Femur (tissue), 1 donor: Measurements from ENCODE around the gene TEX10.
"Not testable (repeated sequence)": the region's sequence is repeated elsewhere in the genome, so short reads cannot be mapped to it uniquely, and the experiment has no call there.

Experiments used
- DNase-seq: peaks from one replicate; pipeline ENCODE4 v3.0.0-alpha.2; 2017

Gene TEX10

DNA sequence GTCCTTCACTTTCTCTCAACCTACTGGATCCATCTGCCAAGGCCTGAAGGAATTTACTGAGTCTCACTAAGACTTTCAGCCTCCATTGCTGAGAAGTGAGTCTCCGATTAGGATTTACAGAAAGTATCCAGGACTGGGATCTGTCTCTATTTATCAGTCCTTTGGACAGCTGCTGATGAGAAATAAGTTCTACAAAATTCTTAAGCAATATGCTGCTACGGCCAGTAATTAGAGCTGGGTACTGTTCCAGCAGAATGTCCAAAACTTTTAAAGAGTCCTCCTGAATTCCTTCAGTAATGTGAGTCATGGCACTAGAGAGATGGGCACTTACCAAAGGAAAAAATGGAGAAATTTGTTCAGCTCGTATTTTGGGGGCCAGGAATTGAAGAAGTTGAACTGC, 5.9 kb downstream of the TEX10 start:
- DNase-seq: no peak

DNA sequence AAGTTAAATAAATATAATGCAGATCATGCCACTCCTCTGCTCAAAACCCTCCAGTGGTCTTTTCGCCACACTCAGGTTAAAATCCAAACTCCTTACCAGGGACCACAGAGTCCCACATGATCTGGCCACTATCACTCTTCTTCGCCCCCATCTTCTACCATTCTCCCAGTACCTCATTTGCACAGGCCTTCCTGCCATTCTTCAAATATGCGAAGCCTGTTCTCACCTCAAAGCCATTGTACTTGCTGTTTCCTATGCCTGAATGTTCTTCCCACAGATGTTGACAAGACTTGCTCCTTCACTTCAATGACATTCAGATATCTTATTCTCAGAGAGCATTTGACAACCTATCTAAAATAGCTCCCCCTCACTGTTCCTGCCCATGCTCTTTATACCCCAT, 10.9 kb downstream of the TEX10 start:
- no peak for DNase-seq

DNA sequence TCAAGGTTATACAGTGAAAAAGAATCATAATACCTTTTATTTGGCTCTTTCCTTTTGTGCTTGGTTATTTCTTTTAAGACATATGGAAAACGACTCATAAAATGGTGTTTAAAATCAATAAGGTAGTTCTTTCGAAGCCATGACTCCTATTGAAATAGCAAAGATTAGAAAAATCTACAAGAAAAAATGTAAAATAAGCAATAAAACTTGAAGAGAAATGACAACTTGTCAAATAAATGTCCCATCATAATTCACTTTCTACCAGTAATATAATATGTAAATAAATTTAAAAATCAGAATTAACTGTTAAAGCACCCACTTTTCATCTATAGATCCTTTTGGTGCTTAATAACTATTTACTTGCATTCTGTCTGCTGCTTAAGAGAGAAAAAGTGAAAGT, 12.5 kb downstream of the TEX10 start:
- no peak for DNase-seq

GRCh38 chr9:100338736-100339135, 14.0 kb downstream of the TEX10 start:
- DNase-seq: not testable (repeated sequence)

GRCh38 chr9:100324594-100325200, 28.0 kb downstream of the TEX10 start:
- no peak for DNase-seq

- DNase-seq: peak; percentile 28
These were observed 29.7 kb downstream of the TEX10 start for GRCh38 chr9:100322954-100323536.

DNA sequence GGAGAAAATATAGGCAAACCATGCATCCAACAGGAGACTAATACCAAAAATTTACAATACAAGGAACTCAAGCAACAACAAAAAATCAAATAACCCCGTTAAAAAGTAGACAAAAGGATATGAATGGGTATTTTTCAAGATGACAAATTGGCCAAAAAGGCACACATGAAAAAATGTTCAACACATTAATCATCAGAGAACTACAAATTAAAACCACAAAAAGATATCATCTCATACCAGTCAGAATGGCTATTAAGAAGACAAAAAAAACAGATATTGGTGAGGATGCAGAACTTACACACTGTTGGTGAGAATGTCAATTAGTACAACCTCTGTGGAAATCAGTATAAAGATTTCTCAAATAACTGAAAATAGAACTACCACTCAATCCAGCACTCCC, 35.0 kb downstream of the TEX10 start:
- no peak for DNase-seq

DNA sequence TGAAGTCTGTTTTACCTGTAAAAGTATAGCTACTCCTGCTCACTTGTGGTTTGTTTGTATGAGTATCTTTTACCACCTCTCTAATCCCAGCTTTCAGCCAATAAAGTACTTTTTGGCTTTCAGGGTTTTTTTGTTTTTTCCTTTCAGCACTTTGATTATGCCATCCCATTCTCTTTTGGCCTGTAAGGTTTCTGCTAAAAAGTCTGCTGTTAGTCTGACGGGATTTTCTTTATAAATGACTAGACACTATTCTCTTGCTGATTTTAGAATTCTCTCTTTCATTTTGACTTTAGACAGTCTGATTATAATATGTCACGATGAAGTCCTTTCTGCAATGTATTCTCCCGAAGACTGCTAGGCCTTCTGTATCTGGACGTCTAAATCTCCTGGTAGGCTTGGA, 37.2 kb downstream of the TEX10 start:
- no peak for DNase-seq

- DNase-seq: no peak
These were observed 42.8 kb downstream of the TEX10 start for GRCh38 chr9:100309992-100310391.

DNA sequence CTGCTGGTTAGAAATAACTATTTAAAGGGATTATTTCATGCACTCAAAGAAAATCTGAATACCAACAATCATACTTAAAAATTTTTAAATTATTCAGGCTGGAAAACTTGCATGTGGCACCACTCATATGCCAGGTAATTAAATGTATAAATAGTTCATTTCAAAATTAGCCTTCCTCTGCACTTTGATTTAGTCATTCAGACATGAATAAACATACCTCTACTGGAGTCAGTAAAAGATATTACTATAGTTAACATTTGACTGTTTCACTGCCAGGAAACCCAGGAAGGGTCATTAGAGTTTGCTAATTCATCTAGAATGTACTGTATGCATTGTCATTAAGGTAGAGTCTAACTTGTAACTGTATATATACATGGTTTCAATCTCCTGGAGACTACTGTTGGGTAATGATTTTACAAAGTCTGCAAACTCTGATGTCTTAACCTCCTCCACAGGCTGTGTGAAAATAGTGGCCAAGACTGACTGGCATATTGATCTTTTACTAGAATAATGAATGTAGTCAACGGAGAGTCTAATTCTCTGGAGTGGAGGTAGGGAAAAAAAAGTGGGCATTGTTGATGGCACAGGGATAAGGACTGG, 43.7 kb downstream of the TEX10 start:
- no peak for DNase-seq

- no peak for DNase-seq
These were observed 45.7 kb downstream of the TEX10 start for GRCh38 chr9:100307080-100307479.

DNA sequence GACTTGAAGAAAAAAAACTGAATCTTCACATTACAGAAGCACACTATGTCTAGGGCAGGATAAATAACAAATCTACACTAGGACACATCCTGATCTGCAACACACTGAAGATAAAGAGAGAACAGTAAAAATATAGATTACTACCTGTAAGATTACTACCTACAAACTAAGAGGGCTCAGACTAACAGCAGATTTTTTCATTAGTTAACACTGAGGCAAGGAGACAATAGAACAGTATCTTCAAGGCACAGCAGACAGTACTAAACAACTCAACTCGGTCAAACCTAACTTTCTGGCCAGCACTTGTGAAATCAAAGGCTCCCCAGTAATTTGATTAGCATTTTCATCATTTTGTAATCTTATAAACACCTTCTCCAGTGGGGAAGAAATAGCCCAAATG, 46.5 kb downstream of the TEX10 start:
- DNase-seq: no peak

GRCh38 chr9:100303747-100304146, 49.0 kb downstream of the TEX10 start:
- DNase-seq: no peak

- DNase-seq: no peak
These were observed 54.4 kb downstream of the TEX10 start for GRCh38 chr9:100298378-100298777.

DNA sequence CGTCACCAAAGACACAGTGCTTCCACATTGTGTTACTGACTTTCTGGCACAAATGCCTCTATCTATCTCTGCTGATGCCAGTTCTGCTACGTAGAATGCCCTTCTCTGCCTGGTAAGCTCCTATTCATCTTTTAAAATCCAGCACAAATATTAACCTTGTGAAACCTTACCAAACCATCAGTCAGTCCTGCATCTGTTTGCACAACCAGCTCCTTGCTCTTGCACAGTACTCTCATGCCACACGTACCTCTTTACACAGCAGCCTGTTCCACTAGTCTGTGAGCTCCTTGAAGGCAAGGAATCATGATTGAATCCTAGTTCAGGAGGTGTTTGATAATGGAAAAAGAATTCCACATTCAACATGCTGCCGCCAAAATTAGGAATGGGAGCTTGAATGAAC, 56.3 kb downstream of the TEX10 start:
- DNase-seq: no peak

GRCh38 chr9:100295240-100295639, 57.5 kb downstream of the TEX10 start:
- no peak for DNase-seq

- no peak for DNase-seq
These were observed 57.9 kb downstream of the TEX10 start for GRCh38 chr9:100294806-100295205.

- no peak for DNase-seq
These were observed 58.4 kb downstream of the TEX10 start for GRCh38 chr9:100294341-100294740.

DNA sequence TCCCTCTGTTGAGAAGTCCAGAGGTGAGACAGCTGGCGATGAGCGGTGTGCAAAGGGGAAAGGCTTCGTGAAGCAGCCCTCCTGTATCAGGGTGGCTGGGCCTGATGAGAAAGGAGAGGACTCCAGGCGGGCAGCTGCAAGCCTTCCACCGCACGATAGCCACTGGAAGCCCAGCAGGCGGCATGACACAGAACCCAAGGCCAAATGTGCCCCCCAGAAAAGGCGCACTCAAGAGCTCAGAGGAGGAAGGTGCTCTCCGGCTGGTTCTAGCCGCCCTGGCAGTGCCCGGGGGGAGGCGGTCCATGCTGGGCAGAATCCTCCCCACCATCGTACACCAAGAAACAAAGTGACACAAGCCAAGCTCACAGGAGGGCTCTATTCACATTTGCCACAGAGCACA, 60.3 kb downstream of the TEX10 start:
- DNase-seq: no peak

- no peak for DNase-seq
These were observed 62.0 kb downstream of the TEX10 start for GRCh38 chr9:100290714-100291113.

- DNase-seq: no peak
These were observed 65.6 kb downstream of the TEX10 start for GRCh38 chr9:100287186-100287585.

DNA sequence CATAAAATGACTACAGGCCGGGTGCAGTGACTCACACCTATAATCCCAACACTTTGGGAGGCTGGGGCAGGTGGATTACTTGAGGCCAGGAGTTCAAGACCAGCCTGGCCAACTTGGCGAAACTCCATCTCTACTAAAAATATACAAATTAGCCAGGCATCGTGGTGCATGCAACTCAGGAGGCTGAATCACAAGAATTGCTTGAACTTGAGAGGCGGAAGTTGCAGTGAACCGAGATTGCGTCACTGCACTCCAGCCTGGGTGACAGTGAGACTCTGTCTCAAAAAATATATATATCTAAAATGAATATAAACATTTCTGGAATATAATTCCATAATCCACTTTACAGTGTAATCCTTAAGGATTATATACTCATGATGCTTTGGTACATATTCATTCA, 66.5 kb downstream of the TEX10 start:
- no peak for DNase-seq

- no peak for DNase-seq
These were observed 67.1 kb downstream of the TEX10 start for GRCh38 chr9:100285601-100286000.

DNA sequence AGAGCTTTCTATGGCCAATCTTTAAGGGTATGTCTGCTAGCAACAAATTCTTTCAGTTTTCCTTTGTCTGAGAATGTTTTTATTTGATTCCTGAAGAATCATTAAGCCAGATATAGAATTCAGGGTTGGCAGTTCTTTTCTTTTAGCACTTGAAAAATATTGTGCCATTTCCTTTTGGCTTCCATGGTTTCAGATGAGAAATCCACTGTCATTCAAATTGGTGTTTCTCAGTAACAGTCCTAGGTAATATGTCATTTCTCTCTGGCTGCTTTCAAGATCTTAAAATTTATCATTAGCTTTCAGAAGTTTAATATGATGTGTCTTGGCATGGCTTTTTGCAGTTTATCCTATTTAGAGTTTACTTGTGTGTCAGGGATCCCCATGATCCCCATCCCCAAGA, 67.7 kb downstream of the TEX10 start:
- no peak for DNase-seq

- no peak for DNase-seq
These were observed 68.5 kb downstream of the TEX10 start for GRCh38 chr9:100284247-100284646.
